Measurements from ENCODE around the gene CARD14.
A peak's percentile ranks its signal among the peaks of the same experiment; 100 is the strongest.

The CARD14 gene

DNA sequence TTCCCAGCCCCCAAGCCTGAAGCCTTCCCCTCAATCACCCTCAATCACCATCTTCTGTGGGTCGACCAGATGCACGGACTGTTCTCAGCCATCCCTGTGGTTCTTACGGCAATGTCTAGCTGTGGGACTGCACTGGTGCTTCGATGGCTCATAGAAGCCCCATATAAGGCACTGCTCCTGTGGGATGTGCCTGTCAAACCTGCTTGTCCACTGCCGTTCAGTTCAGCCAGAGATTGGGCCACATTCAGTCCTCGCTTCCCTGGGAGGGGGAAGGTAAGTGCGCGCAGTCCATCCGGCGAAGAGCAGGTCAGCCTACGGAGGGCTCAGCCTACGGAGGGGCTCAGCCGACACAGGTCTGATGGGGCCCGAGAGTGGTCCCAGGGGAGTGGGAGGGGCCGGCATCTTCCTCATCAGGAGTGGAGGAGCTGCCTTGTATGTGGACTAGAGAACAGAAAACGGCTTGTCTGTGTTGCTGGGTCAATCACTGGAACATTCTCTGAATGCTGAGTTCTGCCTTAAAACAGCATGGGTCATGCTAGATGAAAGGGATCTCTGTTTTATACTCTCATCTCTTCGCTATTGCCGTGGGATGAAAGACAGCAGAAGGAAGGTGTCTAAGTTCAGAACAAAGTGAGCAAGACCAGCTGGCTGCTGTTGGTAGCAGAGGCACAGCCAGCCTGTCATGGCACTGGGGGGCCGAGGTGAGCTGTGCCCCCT lies at the start of gene CARD14:
CARD14 (plus strand) TSS at position 247 of the 717 bp plus-strand sequence. CDS start 11,409 bp downstream, outside the sequence.
- DNase-seq, result peak; percentile 51

- no peak for DNase-seq
Observed at GRCh38 chr17:80122026-80122575, 47.7 kb upstream of the CARD14 start.

GRCh38 chr17:80122926-80123505 lies 46.8 kb upstream of the CARD14 start:
- no peak for DNase-seq

DNA sequence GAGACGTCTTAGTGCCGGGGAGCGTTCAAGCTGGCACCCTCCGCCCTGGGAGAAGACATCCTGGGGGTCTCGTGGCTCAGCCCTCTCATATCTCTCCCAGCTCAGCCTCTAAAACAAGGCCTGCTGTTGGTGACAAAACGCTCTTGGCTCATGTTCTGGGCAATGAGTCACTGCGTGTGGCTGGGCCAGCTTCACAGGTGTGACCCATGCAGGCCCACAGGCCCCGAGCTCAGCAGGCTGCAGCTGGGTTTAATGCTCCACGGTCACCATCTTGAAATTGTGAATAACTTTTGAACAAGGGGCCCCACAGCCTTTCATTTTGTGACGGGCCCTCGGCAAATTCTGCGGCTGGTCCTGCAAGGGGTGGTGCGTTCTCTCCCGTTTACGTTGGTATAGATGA lies 46.0 kb upstream of the CARD14 start:
- no peak for DNase-seq

DNA sequence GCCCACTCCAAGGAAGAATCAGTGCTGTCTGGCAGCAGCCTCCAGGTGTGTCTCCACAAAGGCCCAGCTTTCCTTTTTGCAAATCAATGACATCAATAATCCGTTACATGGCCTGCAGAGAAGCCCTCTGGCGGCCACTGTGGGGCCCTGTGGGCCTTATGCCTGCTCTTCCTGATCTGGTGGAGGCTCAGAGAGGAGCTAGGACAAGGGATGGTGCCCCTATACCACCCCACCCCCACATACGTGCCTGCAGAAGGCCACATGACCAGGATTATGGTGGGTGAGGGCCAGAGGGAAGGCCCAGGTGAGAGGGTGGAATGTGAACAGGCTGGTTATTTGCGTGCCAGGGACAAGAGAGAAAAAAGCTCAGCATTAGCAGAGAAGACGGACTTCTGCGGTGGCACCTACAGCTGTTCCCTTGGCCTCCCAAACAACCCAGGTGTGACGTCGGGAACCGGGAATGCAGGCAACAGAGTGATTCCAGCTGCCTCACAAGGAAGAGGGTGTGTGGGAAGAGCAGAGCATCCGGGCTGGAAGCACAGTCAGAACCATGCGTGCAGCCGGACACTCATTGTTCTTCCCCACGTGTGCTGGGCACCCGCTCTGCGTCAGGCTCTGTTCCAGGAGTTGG lies 45.4 kb upstream of the CARD14 start:
- peak; percentile 36 for DNase-seq

DNA sequence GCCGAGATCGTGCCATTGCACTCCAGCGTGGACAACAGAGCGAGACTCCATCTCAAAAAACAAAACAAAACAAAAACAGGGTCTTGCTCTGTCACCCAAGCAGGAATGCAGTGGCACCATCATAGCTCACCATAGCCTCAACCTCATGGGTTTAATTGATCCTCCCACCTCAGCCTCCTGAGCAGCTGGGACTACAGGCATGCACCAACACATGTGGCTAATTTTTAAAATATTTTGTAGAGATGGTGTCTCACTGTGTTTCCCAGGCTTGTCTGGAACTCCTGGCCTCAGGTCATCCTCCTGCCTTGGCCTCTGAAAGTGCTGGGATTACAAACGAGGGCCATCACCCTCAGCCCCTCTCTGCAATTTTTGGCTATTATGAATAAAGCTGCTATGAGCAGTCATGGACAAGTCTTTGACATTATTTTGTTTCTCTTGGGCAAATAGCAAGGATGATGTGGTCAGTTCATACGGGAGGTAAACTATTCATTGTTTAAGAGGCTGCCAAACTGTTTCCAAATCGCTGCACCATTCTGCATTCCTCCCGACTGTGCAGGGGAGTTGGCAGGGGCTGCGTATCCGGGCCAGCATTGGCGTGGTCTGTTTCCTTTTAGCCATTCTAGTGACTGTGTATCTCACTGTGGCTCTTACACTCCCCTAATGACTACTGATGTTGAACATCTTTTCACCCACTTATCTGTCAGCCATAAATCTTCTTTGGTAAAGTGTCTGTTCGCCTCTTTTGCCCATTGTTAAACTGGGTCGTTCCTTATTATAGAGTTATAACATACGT lies 44.0 kb upstream of the CARD14 start:
- DNase-seq, result no peak

DNA sequence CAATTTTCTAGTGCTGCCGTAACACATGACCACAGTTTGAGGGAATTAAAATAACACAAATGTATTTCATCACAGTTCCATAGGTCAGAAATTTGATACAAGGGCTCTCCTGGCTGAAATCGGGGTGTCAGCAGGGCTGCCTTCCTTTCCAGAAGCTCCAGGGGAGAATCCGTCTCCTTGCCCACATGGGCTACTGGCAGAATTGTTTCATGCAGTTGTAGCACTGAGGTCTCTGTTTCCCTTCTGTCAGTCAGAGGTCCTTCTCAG lies 43.4 kb upstream of the CARD14 start:
- no peak for DNase-seq

DNA sequence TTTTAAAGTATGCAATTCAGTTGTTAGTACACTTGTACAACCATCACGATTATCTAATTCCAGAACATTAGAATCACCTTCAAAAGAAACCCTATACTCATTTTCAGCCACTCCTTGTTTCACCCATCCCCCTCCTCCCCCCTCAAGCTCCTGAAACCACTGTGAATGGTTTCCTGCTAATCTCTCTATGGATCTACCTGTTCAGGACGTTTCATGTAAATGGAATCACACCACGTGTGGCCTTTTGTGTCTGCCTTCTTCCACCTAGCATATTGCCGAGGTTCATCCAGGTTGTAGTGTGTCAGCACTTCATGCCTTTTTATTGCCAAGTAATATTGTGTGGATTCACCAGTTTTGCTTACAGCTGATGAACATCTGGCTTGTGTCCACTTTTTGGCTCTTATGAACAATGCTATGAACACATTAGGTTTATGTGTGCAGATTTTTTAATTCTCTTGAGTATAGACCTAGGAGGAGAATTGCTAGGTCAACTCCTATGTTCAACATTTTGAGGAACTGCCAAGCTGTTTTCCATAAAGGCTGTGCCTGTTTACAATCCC lies 40.7 kb upstream of the CARD14 start:
- DNase-seq, result no peak

DNA sequence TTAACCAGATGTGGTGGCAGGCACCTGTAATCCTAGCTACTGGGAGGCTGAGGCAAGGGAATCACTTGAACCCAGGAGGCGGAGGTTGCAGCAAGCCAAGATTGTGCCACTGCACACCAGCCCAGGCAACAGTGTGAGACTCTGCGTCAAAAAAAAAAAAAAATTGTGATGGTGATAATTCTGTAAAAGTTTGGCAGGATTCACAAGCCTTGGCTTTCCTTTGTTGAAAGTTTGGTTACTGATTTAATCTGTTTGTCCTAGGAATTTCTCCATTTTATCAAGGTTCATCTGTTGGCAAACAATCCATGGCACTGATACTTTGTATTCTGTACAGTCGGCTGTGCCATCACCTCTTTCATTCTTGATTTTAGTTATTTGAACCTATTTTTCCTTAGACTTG lies 38.8 kb upstream of the CARD14 start:
- no peak for DNase-seq

DNA sequence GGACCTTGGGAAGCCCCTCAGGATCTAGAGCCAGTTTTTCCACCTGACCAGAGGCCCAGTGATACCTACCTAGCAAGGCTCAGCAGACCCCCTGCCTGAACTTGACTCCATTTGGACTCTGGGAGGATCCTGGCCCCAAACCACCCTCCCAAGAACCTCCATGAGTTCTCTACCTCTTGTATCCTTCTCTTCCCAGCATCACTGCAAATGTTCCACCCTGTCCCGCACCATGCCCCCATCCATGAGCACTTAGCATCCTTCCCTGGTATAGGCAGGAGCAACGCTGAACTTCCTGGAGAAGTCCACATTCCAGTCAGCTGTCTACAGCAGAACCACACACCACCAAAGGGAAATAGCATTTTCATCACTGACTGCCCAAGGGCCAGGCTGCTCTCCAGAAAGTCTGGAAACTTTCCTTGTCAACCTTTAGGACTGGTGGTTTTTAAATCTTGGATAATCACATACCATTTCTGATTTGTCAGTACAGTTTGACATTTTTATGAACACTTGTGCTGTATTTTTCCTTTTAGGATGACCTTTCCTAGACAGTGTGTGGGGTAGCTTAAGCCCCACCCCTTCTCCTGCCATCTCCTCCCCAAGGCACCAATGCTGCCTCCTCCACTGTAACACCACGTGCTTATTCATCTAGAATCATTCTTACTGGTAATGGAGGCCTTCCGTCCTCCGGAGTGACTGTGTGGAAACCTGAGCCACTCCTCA lies 36.8 kb upstream of the CARD14 start:
- no peak for DNase-seq

DNA sequence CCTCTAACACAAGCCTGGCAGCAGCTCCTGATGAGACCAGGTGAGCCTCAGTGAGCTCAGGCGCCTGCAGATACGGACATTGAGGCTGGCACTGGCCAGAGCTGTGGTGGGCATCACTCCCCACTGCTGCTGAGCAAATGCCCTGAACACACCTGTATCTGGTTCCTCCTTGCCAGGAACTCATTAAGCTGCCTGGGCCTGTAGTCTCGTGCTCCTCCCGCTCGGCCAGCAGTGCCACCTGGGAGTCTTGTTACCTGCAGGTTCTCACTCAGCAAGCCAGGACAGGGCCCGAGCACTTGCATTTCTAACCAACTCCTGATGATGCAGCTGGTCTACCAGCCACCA lies 36.2 kb upstream of the CARD14 start:
- DNase-seq, result no peak

DNA sequence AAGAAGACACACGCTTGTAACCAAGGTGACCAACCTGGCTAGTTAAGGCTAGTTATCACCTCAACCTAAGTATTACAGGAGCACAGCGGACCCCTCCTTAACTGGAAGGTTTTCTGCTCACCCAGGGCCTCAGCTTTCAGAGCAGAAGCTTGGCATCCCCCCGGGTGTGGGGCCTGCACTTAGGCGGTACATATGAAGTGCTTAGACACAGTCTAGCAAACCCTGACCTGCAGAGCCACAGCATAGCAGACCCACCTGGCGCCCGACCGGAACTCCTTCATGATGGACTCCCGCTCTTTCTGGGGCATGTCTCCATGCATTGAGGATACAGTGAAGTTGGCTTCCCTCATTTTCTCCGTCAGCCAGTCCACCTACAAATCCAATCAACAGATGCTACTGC lies 32.7 kb upstream of the CARD14 start:
- DNase-seq, result no peak

- DNase-seq, result no peak
Observed at GRCh38 chr17:80138856-80139426, 30.9 kb upstream of the CARD14 start.

GRCh38 chr17:80141463-80142165 lies 28.2 kb upstream of the CARD14 start:
- no peak for DNase-seq

- no peak for DNase-seq
Observed at GRCh38 chr17:80142929-80143328, 26.9 kb upstream of the CARD14 start.

GRCh38 chr17:80145076-80146075 lies 24.5 kb upstream of the CARD14 start:
- no peak for DNase-seq

DNA sequence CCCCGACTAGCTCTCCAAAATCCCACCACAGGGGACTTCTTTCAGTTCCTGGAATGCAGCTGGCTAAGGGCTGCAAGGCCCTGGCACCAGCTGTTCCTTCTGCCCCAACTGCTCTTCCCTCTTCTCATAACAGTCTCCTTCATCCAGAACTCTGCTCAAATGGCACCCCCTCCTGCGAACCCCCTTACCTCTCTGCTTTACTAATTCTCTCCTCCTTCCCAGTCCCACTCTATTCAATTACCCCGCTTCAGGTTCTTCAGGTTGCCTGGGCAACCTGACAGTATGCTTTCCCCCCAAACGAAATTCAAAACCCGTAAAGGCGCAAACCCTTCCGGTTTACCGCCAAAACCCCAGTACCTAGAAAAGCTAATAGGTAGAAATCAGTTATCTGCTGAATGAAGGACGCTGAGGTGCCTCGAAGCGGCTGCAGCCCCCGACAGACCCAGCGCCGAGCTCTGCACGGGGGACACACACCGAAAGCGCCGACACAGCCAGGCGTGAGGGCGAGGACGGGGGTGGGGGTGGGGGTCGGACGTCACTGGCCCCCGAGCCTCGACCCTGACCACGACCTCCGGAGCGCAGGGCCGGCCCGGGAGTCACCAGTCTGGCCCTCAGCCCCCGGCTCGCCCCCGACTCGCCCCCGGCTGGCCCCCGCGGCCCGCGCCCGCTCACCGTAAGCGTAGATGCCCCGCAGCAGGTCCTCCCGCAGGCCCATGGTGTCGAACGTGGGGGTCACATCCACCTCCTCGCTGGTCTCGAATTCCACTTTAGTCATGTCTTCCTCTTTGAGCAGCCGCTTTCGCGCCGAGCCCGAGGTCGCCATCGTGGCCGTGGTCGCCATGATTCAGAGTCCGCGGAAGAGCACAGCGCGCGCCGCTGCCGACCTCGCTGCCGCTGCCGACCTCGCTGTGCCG lies 23.5 kb upstream of the CARD14 start:
- no peak for DNase-seq

DNA sequence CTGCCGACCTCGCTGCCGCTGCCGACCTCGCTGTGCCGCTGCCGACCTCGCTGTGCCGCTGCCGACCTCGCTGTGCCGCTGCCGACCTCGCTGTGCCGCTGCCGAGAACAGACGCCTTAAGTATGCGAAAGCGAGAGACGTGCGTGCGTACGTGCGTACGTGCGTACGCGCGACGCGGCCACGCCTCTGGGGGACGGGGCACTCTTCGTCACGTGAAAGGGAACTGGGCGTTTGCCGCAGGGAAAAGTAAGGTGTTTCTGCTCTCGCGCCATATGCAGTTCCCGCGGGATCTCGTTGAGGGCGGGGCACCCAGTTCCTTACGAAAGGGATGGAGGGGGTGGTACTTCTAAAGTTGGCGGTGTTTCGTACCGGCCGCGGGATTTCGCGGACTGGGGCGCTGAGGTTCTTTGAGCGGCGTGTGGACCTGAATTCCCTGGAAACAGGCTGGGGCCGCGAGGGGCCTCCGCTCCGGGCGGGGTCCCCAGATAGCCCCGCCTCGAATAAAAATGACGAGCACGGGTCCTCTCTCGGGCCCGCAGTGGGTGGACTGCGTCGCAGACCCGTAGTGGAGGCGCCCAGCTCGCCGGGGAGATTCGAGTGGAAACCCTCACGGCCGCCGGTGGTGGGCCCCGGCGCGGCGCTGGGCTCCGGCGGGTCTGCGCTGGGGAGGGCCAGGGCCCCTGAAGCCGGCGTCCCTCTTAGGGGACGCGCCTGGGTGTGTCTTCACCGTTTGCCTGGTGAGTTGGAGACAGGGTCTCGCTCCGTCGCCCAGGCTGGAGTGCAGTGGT lies 22.6 kb upstream of the CARD14 start, which contains the start of gene EIF4A3:
EIF4A3 (minus strand) TSS at position 94 of the 788 bp plus-strand sequence. CDS start 167 bp downstream, outside the sequence.
- DNase-seq, result peak; percentile 99
